Daoy (cell line): Measurements from ENCODE around the gene ZNF418. TPM values are rescaled to one million over a fixed set of nuclear protein-coding genes. Genes with fewer than 3 reads are reported as not detected.
A peak's percentile ranks its signal among the peaks of the same experiment; 100 is the strongest.
"Not testable (repeated sequence)": the region's sequence is repeated elsewhere in the genome, so short reads cannot be mapped to it uniquely, and the experiment has no call there.

ENCODE experiments used
- DNase-seq: peaks from one replicate; pipeline ENCODE4 v3.0.0-alpha.2; 2015; ENCODE audit warnings: low read depth
- total RNA-seq: library from RNA; depleted of rRNA; stranded (reverse); fragments of >200 nt; shearing (Covaris generic); gene quantifications from 2 replicates; pipeline ENCODE4 v1.2.3, GENCODE V29; 2014; rRNA removed

ZNF418 gene
- total RNA-seq, 1 experiment from 2014 or later = 6.2 TPM

GRCh38 chr19:57888560-57889231 is 46.5 kb downstream of the ZNF418 start, which contains the start of gene ZNF814:
TSS of gene ZNF814 (minus strand) at chr19:57889037. CDS start at chr19:57888802, 235 bp downstream.
- DNase-seq = peak; percentile 47

GRCh38 chr19:57888107-57888559 is 47.1 kb downstream of the ZNF418 start:
- no peak for DNase-seq

- DNase-seq = no peak
Measured at GRCh38 chr19:57887195-57887941, 47.8 kb downstream of the ZNF418 start.

- DNase-seq = no peak
Measured at GRCh38 chr19:57886046-57886445, 49.2 kb downstream of the ZNF418 start.

- DNase-seq = not testable (repeated sequence)
Measured at GRCh38 chr19:57873883-57874799, 61.1 kb downstream of the ZNF418 start.

- no peak for DNase-seq
Measured at GRCh38 chr19:57872450-57872849, 62.8 kb downstream of the ZNF418 start.

Other genes with a start within 250 kb of the ZNF418 start
- gene ZNF154, start 226.2 kb downstream of the ZNF418 start, total RNA-seq = not detected in 2 replicates
- gene ZNF671, start 207.8 kb downstream of the ZNF418 start, total RNA-seq = 2.5 and 3.8 TPM in 2 replicates
- 8.1 and 17.7 TPM in 2 replicates for gene ZNF776, start 188.6 kb downstream of the ZNF418 start, total RNA-seq
- 12.8 and 13.3 TPM in 2 replicates for gene ZNF586, start 165.7 kb downstream of the ZNF418 start, total RNA-seq
- 4.4 and 4.5 TPM in 2 replicates for gene ZNF552, start 120.5 kb downstream of the ZNF418 start, total RNA-seq
- 14.9 and 16.9 TPM in 2 replicates for gene ZNF587B, start 105.1 kb downstream of the ZNF418 start, total RNA-seq
- 11.2 and 20.4 TPM in 2 replicates for gene ZNF587, start 85.5 kb downstream of the ZNF418 start, total RNA-seq
- 3.5 and 5.4 TPM in 2 replicates for gene ZNF814, start 46.4 kb downstream of the ZNF418 start, total RNA-seq
- 5.9 and 7.4 TPM in 2 replicates for gene ZNF417, start 18.8 kb downstream of the ZNF418 start, total RNA-seq
- gene ZNF256, start 12.3 kb upstream of the ZNF418 start, total RNA-seq = 2.9 and 4.4 TPM in 2 replicates
- 0.11 TPM in 1 of 2 replicates, not detected in the other for gene C19orf18, start 39.1 kb upstream of the ZNF418 start, total RNA-seq
- 13.5 and 15.7 TPM in 2 replicates for gene ZNF606, start 67.4 kb upstream of the ZNF418 start, total RNA-seq
- gene ZSCAN1, start 98.6 kb upstream of the ZNF418 start, total RNA-seq = not detected in 2 replicates
- gene ZNF135, start 123.9 kb upstream of the ZNF418 start, total RNA-seq = 0.40 and 0.86 TPM in 2 replicates
- gene ZSCAN18, start 162.8 kb upstream of the ZNF418 start, total RNA-seq = 7.7 and 8.0 TPM in 2 replicates
- gene ZNF329, start 215.4 kb upstream of the ZNF418 start, total RNA-seq = 1.3 and 1.8 TPM in 2 replicates
- gene ZNF274, start 247.7 kb upstream of the ZNF418 start, total RNA-seq = 23.9 and 30.7 TPM in 2 replicates